Pancreas (tissue), 10 donors: ENCODE data around the gene CHID1. TPM values are rescaled to one million over a fixed set of nuclear protein-coding genes. Genes with fewer than 3 reads are reported as not detected.

ENCODE experiments used
- ATAC-seq, 4 donors: fragments of 200-7000 bp; cut with Tn5 transposase; one replicate each; pipeline versions ENCODE4 v1.8.0 to v1.9.1; 2020; ENCODE audit warnings: mild to moderate bottlenecking in 4 of 4, moderate library complexity in 4 of 4
- DNase-seq, 6 donors: peaks; one replicate each; pipeline ENCODE4 v3.0.0-alpha.2; 2020
- FAIRE-seq: peaks from 2 replicates; lab custom pipeline; 2012; peaks lifted over from hg19 to GRCh38; lab: Jason Lieb, UNC
- H3K27ac ChIP-seq, 4 donors: fragments of 200-600 bp; sonication (generic); 1 replicate in 3 of 4; 2 replicates in 1 of 4; pipeline versions ENCODE4 v1.5.0 to v1.8.0; 2020
- H3K27me3 ChIP-seq, 4 donors: fragments of 200-600 bp; one replicate each; pipeline ENCODE4 v1.8.0; 2021
- H3K36me3 ChIP-seq, 3 donors: fragments of 200-600 bp; sonication (generic) in 1 of 3; one replicate each; pipeline versions ENCODE4 v1.5.0 to v1.8.0; 2020 to 2021
- H3K4me1 ChIP-seq, 3 donors: fragments of 200-600 bp; one replicate each; pipeline ENCODE4 v1.8.0; 2021
- H3K4me3 ChIP-seq, 4 donors: fragments of 200-600 bp; sonication (generic) in 2 of 4; one replicate each; pipeline versions ENCODE4 v1.5.0 to v1.8.0; 2020 to 2021
- H3K9me3 ChIP-seq, 4 donors: fragments of 200-600 bp; one replicate each; pipeline ENCODE4 v1.8.0; 2021
- WGBS, 2 donors: extraction: QIAGEN DNeasy Blood & Tissue Kit; methylation state at CpG; one replicate each; pipeline ENCODE4 v1.1.7; 2013; 5-methylcytosine and 5-hydroxymethylcytosine counted together
- intact Hi-C, 3 donors: fragments of 100-400 bp; cut with DNase I; formaldehyde crosslinking; loops; one replicate each; pipeline versions ENCODE4 v1.11.1 to v1.14.2; 2022
- polyA plus RNA-seq, 2 donors: library from polyadenylated mRNA; stranded (reverse); fragments of 200-250 nt; gene quantifications; one replicate each; pipeline ENCODE4 v1.2.3, GENCODE V29; 2013
- total RNA-seq, 6 donors: library from RNA; stranded (reverse); fragmentation: NEBNext Ultra II Directional in 4 of 6; extraction: Animal tissue kit (Norgen Biotek cat#: 25700) in 4 of 6; gene quantifications; one replicate each; pipeline versions ENCODE4 v1.2.1 to v1.2.4, GENCODE V29; 2021 to 2023
- TF ChIP-seq, protein P1 (sequence below), 4 donors: fragments of 200-600 bp; sonication (generic) in 3 of 4; IDR thresholded peaks; one replicate each; pipeline versions ENCODE4 v1.5.0 to v1.8.0; 2021; ENCODE audit warnings: antibody characterized with exemption in 4 of 4
- donor health status: healthy with polysubstance abuse.
- donor health status: DM: no; HTN: no; CAD: no; lungs with moderate emphysema.
- donor health status: DM: no; HTN: no; CAD: no.
- donor health status: control.
- donor health status: control.
- donor health status: Bipolar disorder and iron deficiency.
- donor health status: DM: yes; HTN: yes; CAD: no.
- donor health status: DM: no; HTN: no; CAD: no.
- donor health status: DM: no; HTN: no; CAD: no.
- donor health status: DM: yes; HTN: yes; CAD: no.

Gene CHID1
- total and polyA plus RNA-seq, 8 donors, result 41.7 to 86.0 (median 62.1) TPM

DNA sequence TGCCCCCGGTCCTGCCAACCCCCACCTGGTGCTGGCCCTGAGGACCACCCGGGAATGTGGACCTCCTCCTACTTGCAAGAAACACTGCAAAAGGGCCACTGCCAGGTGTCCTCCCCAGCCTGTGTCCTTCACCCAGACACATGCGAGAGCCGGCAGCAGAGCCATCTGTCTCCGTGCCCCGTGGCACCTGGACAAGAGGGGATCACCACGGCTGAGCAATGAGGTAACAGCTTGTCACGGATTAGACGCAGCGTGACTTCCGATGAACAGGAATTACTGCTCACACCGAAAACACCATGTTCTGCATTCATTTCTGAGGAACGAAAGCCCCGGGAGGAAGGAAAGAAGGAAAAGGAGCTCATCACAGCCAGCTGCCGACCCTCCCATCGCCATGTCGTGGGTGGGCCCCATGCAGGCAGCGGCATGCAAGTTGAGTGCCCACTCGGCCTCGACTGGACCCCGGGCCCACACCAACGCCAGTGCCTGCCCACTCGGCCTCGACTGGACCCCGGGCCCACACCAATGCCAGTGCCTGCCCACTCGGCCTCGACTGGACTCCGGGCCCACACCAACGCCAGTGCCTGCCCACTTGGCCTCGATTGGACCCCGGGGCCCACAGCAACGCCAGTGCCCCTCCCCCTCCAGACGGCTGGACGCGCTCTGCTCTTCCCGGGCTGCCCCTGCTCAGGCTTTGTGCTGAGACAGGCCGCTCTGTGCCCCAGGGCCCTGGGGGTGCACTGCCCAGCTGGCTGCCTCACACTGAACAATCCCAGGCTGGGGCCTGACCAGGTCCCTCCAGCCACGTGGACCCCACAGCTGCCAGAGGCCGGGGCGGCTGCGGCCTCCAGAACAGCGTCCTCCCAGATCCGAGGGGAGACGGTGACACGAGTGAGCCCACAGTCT is 22.0 kb downstream of the CHID1 start:
- ATAC-seq (peak in 2 of 4 donors; percentile 27 to 34), DNase-seq (no peak), FAIRE-seq (no peak)
- no peak overlapping the region for H3K27ac ChIP-seq
- H3K27me3 ChIP-seq, result no peaks in the 10 kb centered on the region
- TF ChIP-seq, protein P1, sequence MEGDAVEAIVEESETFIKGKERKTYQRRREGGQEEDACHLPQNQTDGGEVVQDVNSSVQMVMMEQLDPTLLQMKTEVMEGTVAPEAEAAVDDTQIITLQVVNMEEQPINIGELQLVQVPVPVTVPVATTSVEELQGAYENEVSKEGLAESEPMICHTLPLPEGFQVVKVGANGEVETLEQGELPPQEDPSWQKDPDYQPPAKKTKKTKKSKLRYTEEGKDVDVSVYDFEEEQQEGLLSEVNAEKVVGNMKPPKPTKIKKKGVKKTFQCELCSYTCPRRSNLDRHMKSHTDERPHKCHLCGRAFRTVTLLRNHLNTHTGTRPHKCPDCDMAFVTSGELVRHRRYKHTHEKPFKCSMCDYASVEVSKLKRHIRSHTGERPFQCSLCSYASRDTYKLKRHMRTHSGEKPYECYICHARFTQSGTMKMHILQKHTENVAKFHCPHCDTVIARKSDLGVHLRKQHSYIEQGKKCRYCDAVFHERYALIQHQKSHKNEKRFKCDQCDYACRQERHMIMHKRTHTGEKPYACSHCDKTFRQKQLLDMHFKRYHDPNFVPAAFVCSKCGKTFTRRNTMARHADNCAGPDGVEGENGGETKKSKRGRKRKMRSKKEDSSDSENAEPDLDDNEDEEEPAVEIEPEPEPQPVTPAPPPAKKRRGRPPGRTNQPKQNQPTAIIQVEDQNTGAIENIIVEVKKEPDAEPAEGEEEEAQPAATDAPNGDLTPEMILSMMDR (IDR thresholded peaks at IDR 0.05), result no peak
- 89 to 91% methylated on average over 45 of the region's 45 CpGs for WGBS, 2 donors
- no peaks in the 10 kb centered on the region for H3K9me3 ChIP-seq
- H3K4me1 ChIP-seq, result no peaks in the 10 kb centered on the region
- no peaks in the 10 kb centered on the region for H3K36me3 ChIP-seq
- intact Hi-C loops, result no loop called here
- H3K4me3 ChIP-seq, result no peak overlapping the region

DNA sequence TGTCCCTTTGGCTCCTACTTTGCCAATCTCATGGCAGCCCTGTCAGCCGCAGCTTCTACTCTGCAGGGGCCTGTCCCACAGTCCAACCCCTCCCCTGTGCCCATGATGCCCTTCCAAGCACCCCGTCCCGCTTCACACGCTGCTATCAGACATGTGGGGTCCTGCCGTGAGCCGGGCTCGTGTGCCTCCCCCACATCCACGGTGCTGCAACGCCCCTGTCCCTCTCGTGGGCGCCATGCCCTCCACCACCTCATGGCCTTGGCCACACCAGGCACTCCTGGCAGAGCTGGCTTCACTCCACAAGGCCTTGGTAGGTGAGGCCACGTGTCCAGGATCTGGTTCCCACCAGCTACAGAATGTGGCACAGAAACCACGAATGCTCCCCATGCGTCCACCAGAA is 23.0 kb downstream of the CHID1 start:
- Histone ChIP-seq H3K27ac (no peak overlapping the region), H3K4me3 (no peak overlapping the region), H3K4me1 (no peaks in the 10 kb centered on the region), H3K9me3 (no peaks in the 10 kb centered on the region), H3K27me3 (no peaks in the 10 kb centered on the region), H3K36me3 (no peaks in the 10 kb centered on the region)
- WGBS, 2 donors, result 76 to 84% methylated on average over 14 of the region's 14 CpGs
- ATAC-seq, result peak in 1 of 4 donors; percentile 8
- TF ChIP-seq, protein P1 (IDR thresholded peaks at IDR 0.05), result no peak
- no peak for DNase-seq
- intact Hi-C loops, result no loop called here
- FAIRE-seq, result no peak

DNA sequence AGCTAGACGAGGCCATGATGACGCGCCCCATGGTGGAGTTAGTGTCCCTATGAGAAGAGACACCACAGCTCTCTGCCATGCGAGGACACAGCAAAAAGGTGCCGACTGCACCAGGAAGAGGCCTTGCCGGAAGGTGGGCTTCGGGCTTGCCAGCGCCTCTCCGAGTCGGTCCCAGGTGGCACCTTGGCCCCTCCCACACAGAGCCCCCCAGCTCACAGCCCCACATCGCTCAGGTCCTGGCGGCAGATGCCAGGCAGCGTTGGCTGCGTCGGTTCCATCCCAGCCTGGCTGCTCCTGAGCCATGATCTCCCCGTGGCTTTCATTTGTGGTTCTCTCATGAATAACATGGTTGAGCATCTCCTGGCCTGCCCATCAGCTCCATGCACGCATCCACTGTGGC is 24.0 kb downstream of the CHID1 start:
- H3K27me3 ChIP-seq, result no peaks in the 10 kb centered on the region
- WGBS, 2 donors, result 97 to 99% methylated on average over 16 to 17 of the region's 17 CpGs
- TF ChIP-seq, protein P1 (IDR thresholded peaks at IDR 0.05), result no peak
- no peaks in the 10 kb centered on the region for H3K36me3 ChIP-seq
- H3K4me1 ChIP-seq, result no peaks in the 10 kb centered on the region
- FAIRE-seq (no peak), DNase-seq (no peak), ATAC-seq (no peak)
- intact Hi-C loops, result no loop called here
- H3K4me3 ChIP-seq, result no peak overlapping the region
- no peak overlapping the region for H3K27ac ChIP-seq
- no peaks in the 10 kb centered on the region for H3K9me3 ChIP-seq

DNA sequence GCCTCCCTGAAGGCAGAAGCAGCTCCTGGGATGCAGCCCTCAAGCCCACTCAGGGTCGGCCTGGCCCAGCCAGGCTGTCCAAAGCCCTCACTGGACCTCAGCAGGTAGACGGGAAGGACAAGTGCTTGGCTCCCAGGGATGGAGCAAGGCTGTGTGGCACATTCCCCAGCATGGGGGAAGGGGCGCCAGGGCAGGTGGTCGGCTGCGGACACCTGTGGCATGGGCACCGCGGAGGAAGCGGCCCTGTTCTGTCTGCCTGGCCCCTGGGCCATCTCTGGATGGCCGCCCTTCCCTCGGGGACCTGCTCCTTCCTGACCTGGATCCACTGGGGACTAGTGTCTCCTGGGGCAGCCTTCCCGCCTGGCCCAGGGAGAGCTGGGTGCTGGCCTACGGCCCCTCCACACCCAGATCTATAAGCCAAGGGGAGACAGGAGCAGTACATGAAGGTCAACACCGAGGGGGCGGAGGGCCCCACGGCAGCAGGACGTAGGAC is 26.0 kb downstream of the CHID1 start:
- H3K27ac ChIP-seq, result no peak overlapping the region
- 86 to 88% methylated on average over 16 of the region's 16 CpGs for WGBS, 2 donors
- H3K36me3 ChIP-seq, result no peaks in the 10 kb centered on the region
- no peaks in the 10 kb centered on the region for H3K9me3 ChIP-seq
- no peak for DNase-seq
- H3K4me1 ChIP-seq, result no peaks in the 10 kb centered on the region
- H3K27me3 ChIP-seq, result no peaks in the 10 kb centered on the region
- no peak for FAIRE-seq
- TF ChIP-seq, protein P1 (IDR thresholded peaks at IDR 0.05), result no peak
- ATAC-seq, result no peak
- intact Hi-C loops, result no loop called here
- H3K4me3 ChIP-seq, result no peak overlapping the region

DNA sequence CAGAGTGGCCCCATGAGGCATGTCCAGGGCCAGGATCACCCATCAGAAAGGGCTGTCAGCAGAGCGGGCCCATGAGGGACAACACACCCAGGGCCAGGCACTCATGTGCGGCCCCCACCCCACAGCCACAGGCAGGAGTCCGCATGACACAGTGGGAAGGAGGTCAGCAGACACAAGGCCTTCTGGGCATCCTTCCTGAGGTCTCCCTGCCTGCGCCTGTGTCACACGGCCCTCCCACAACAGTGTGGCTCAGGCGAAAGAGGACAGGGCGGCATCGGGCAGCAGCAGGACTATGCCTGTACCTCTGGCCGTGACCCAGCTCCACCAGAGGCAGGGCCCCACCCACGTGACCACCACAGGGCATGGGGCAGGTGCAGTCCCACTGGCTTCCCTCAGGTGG is 27.1 kb downstream of the CHID1 start:
- Histone ChIP-seq H3K4me1 (no peaks in the 10 kb centered on the region), H3K4me3 (no peak overlapping the region), H3K27me3 (no peaks in the 10 kb centered on the region), H3K27ac (no peak overlapping the region), H3K9me3 (no peaks in the 10 kb centered on the region), H3K36me3 (no peaks in the 10 kb centered on the region)
- TF ChIP-seq, protein P1 (IDR thresholded peaks at IDR 0.05), result no peak
- no peak for DNase-seq
- 89 to 95% methylated on average over 10 of the region's 10 CpGs for WGBS, 2 donors
- intact Hi-C loops, result no loop called here
- FAIRE-seq, result no peak
- ATAC-seq, result no peak
